OCI-LY3 (cell line): ENCODE results near the gene FOXE3.

Experiments used
- EZH2phosphoT487 ChIP-seq: fragments of 200-600 bp; shearing (Covaris generic); IDR thresholded peaks from 2 replicates; pipeline ENCODE4 v1.6.1; 2018; ENCODE audit warnings: antibody characterized with exemption, mixed run types, low read depth
- TF ChIP-seq, protein P1 (sequence below): fragments of 200-600, 300-600 bp; sonication (generic); IDR thresholded peaks from 2 replicates; pipeline ENCODE4 v1.5.1; 2014; ENCODE audit warnings: antibody characterized with exemption, low read length, low read depth

DNA sequence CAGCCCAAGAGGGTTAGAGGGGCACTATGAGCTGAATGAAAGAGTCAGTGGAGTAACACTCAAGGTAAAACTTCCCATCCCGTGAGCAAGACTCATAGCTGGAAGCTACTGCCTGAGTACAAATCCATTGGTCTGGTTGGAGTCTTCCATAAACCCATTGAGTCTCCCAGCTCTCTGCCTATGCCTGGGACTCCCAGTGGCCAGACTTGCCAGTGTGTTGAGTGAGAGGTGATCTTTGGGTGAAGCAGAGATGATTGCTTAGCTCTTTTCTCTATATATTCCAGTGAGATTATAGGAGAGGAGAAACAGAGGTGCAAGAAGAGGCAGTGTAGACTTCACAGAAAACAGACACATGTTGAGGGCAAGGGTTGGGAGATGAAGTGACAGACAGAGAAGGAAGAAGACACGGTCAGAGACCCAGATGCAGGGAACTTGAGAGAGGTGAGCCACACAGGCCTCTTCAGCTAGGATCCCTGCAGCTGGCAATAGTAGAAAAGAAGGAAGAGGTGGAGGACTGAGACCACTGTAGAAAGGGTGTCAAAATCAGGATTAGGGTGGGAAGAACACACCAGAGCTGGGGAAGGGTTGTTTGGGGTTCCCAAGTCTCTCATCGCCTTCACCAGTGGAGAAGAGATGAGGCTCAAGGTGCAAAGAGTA, 25.5 kb downstream of the FOXE3 start:
- TF ChIP-seq, protein P1, sequence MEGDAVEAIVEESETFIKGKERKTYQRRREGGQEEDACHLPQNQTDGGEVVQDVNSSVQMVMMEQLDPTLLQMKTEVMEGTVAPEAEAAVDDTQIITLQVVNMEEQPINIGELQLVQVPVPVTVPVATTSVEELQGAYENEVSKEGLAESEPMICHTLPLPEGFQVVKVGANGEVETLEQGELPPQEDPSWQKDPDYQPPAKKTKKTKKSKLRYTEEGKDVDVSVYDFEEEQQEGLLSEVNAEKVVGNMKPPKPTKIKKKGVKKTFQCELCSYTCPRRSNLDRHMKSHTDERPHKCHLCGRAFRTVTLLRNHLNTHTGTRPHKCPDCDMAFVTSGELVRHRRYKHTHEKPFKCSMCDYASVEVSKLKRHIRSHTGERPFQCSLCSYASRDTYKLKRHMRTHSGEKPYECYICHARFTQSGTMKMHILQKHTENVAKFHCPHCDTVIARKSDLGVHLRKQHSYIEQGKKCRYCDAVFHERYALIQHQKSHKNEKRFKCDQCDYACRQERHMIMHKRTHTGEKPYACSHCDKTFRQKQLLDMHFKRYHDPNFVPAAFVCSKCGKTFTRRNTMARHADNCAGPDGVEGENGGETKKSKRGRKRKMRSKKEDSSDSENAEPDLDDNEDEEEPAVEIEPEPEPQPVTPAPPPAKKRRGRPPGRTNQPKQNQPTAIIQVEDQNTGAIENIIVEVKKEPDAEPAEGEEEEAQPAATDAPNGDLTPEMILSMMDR = no peak
- no peak for TF ChIP-seq EZH2phosphoT487
